Measurements from ENCODE around the gene EID3. TPM values are rescaled to one million over a fixed set of nuclear protein-coding genes. Genes with fewer than 3 reads are reported as not detected.

Gene EID3
- total and polyA plus RNA-seq, 4 donors = 0.17 to 6.4 (median 1.2) TPM

GRCh38 chr12:104297477-104298113 lies 5.9 kb upstream of the EID3 start (continued):
- TF ChIP-seq ATF3 (IDR thresholded peaks at IDR 0.05) = no peak

GRCh38 chr12:104299842-104300481 lies 3.6 kb upstream of the EID3 start:
- whole genome bisulfite sequencing = 67% methylated on average over 6 of the region's 6 CpGs
- Histone ChIP-seq H3K27ac (ENCODE audit: low read depth in 1 of 2, low read length in 2 of 2) (peak overlapping the region in 1 of 2 donors; percentile 8), H3K4me1 (ENCODE audit: control insufficient read depth in 4 of 4, insufficient read depth in 4 of 4, low read length in 3 of 4) (peaks cover 6 to 22% (median 11%) of the 10 kb centered on the region in 4 donors), H3K9me3 (ENCODE audit: control insufficient read depth in 4 of 4, low read length in 3 of 4) (no peaks in the 10 kb centered on the region), H3K4me3 (ENCODE audit: low read depth in 1 of 3, low read length in 3 of 3) (no peak overlapping the region), H3K9ac (ENCODE audit: low read depth in 1 of 2, low read length in 2 of 2) (no peak overlapping the region), H3K36me3 (ENCODE audit: control insufficient read depth in 4 of 4, insufficient read depth in 3 of 4, low read depth in 1 of 4, low read length in 3 of 4) (peaks cover 0 to 6% (median under 1%) of the 10 kb centered on the region in 4 donors), H3K27me3 (ENCODE audit: control insufficient read depth in 4 of 4, insufficient read depth in 4 of 4, low read length in 3 of 4) (no peaks in the 10 kb centered on the region)
- no peak for DNase-seq (ENCODE audit: low spot score)
- TF ChIP-seq HNF4G (IDR thresholded peaks at IDR 0.05) = no peak
- TF ChIP-seq, protein P1, sequence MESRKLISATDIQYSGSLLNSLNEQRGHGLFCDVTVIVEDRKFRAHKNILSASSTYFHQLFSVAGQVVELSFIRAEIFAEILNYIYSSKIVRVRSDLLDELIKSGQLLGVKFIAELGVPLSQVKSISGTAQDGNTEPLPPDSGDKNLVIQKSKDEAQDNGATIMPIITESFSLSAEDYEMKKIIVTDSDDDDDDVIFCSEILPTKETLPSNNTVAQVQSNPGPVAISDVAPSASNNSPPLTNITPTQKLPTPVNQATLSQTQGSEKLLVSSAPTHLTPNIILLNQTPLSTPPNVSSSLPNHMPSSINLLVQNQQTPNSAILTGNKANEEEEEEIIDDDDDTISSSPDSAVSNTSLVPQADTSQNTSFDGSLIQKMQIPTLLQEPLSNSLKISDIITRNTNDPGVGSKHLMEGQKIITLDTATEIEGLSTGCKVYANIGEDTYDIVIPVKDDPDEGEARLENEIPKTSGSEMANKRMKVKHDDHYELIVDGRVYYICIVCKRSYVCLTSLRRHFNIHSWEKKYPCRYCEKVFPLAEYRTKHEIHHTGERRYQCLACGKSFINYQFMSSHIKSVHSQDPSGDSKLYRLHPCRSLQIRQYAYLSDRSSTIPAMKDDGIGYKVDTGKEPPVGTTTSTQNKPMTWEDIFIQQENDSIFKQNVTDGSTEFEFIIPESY (IDR thresholded peaks at IDR 0.05) = no peak
- TF ChIP-seq, protein P2, sequence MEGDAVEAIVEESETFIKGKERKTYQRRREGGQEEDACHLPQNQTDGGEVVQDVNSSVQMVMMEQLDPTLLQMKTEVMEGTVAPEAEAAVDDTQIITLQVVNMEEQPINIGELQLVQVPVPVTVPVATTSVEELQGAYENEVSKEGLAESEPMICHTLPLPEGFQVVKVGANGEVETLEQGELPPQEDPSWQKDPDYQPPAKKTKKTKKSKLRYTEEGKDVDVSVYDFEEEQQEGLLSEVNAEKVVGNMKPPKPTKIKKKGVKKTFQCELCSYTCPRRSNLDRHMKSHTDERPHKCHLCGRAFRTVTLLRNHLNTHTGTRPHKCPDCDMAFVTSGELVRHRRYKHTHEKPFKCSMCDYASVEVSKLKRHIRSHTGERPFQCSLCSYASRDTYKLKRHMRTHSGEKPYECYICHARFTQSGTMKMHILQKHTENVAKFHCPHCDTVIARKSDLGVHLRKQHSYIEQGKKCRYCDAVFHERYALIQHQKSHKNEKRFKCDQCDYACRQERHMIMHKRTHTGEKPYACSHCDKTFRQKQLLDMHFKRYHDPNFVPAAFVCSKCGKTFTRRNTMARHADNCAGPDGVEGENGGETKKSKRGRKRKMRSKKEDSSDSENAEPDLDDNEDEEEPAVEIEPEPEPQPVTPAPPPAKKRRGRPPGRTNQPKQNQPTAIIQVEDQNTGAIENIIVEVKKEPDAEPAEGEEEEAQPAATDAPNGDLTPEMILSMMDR (IDR thresholded peaks at IDR 0.05; ENCODE audit: low read depth, low read length, missing input control) = no peak
- TF ChIP-seq TAF1 (conservative IDR thresholded peaks at IDR 0.05) = no peak
- no peak for TF ChIP-seq JUND (IDR thresholded peaks at IDR 0.05)
- TF ChIP-seq MAX (IDR thresholded peaks at IDR 0.05) = no peak
- no peak for TF ChIP-seq HNF4A (conservative IDR thresholded peaks at IDR 0.05)
- no peak for TF ChIP-seq SP1 (IDR thresholded peaks at IDR 0.05)
- no peak for TF ChIP-seq YY1 (IDR thresholded peaks at IDR 0.05)
- no peak for TF ChIP-seq EGR1 (IDR thresholded peaks at IDR 0.05; ENCODE audit: low read depth in 2 of 2)
- no peak for TF ChIP-seq FOXA1 (IDR thresholded peaks at IDR 0.05)
- no peak for TF ChIP-seq RAD21 (IDR thresholded peaks at IDR 0.05)
- TF ChIP-seq NR2F2 (IDR thresholded peaks at IDR 0.05) = no peak
- TF ChIP-seq, protein P3, sequence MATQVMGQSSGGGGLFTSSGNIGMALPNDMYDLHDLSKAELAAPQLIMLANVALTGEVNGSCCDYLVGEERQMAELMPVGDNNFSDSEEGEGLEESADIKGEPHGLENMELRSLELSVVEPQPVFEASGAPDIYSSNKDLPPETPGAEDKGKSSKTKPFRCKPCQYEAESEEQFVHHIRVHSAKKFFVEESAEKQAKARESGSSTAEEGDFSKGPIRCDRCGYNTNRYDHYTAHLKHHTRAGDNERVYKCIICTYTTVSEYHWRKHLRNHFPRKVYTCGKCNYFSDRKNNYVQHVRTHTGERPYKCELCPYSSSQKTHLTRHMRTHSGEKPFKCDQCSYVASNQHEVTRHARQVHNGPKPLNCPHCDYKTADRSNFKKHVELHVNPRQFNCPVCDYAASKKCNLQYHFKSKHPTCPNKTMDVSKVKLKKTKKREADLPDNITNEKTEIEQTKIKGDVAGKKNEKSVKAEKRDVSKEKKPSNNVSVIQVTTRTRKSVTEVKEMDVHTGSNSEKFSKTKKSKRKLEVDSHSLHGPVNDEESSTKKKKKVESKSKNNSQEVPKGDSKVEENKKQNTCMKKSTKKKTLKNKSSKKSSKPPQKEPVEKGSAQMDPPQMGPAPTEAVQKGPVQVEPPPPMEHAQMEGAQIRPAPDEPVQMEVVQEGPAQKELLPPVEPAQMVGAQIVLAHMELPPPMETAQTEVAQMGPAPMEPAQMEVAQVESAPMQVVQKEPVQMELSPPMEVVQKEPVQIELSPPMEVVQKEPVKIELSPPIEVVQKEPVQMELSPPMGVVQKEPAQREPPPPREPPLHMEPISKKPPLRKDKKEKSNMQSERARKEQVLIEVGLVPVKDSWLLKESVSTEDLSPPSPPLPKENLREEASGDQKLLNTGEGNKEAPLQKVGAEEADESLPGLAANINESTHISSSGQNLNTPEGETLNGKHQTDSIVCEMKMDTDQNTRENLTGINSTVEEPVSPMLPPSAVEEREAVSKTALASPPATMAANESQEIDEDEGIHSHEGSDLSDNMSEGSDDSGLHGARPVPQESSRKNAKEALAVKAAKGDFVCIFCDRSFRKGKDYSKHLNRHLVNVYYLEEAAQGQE (IDR thresholded peaks at IDR 0.05) = no peak
- no peak for TF ChIP-seq RXRA (IDR thresholded peaks at IDR 0.05)
- TF ChIP-seq FOXA2 (IDR thresholded peaks at IDR 0.05) = no peak
- no peak for TF ChIP-seq ATF3 (IDR thresholded peaks at IDR 0.05)

Data from liver (tissue), 9 donors.